Natural killer cell treated with Interleukin-12 subunit alpha and Interleukin-12 subunit beta and Interleukin-15 and Interleukin-18, amount 100 ng/mL, for 72 hours (primary cell): Measurements from ENCODE around the gene TLR7. TPM values are rescaled to one million over a fixed set of nuclear protein-coding genes. Genes with fewer than 3 reads are reported as not detected.

ENCODE experiments used
- ATAC-seq, 2 donors: fragments of 150-1000 bp; cut with Tn5 transposase in 1 of 2; sonication (Bioruptor Pico), chemical (Tn5 transposase) in 1 of 2; 2 replicates each; pipeline ENCODE4 v1.10.0; 2021
- DNase-seq: peaks from one replicate; pipeline ENCODE4 v3.0.0; 2022; ENCODE audit warnings: low spot score
- H3K27ac Mint-ChIP-seq, 2 donors: 1 replicate in 1 of 2; 2 replicates in 1 of 2; pipeline ENCODE4 v1.8.0; 2022; ENCODE audit warnings: mixed read lengths in 2 of 2, mild to moderate bottlenecking in 1 of 2, moderate library complexity in 1 of 2
- H3K27me3 Mint-ChIP-seq, 2 donors: 1 replicate in 1 of 2; 2 replicates in 1 of 2; pipeline ENCODE4 v1.8.0; 2022; ENCODE audit warnings: mixed read lengths in 2 of 2
- H3K36me3 Mint-ChIP-seq: one replicate; pipeline ENCODE4 v1.8.0; 2022; ENCODE audit warnings: mixed read lengths
- H3K4me1 Mint-ChIP-seq, 2 donors: 1 replicate in 1 of 2; 2 replicates in 1 of 2; pipeline ENCODE4 v1.8.0; 2022; ENCODE audit warnings: low read depth in 2 of 2, mixed read lengths in 2 of 2, mild to moderate bottlenecking in 1 of 2
- H3K4me3 Mint-ChIP-seq: one replicate; pipeline ENCODE4 v1.8.0; 2022; ENCODE audit warnings: mixed read lengths
- H3K9me3 Mint-ChIP-seq: 2 replicates; pipeline ENCODE4 v1.8.0; 2022; ENCODE audit warnings: mixed read lengths
- total RNA-seq, 2 donors: library from RNA; stranded (reverse); gene quantifications; one replicate each; pipeline ENCODE4 v1.2.3, GENCODE V29; 2022

TLR7 gene
- total RNA-seq, 2 donors from 2014 or later, result 0.31 TPM; not detected in 1

DNA sequence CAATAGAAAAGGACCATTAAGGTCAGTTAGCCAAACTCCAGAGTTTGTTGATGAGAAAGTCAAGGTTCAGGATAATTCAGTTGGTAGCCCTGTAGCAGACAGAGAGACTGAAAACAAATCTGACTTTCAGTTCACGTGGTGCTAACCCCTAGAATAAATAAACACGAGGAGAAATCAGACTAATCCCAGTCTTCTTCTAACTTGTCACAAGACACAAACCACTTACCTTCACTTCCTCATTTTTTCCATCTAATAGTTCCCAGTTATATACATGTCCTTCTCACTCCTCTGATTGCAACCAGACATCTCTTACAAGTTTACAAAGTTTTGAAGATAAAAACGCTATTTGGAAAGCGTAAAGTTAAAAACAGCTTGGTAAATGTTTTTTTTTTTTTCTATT, 7.7 kb downstream of the TLR7 start:
- peaks cover 0 to 6% of the 10 kb centered on the region in 2 donors for H3K27me3 Mint-ChIP-seq
- H3K36me3 Mint-ChIP-seq, result no peaks in the 10 kb centered on the region
- H3K4me1 Mint-ChIP-seq, result no peaks in the 10 kb centered on the region
- no peak overlapping the region for H3K27ac Mint-ChIP-seq
- H3K9me3 Mint-ChIP-seq, result no peaks in the 10 kb centered on the region
- DNase-seq (no peak), ATAC-seq (no peak)
- no peak overlapping the region for H3K4me3 Mint-ChIP-seq

GRCh38 chrX:12877386-12877785, 10.5 kb downstream of the TLR7 start:
- no peaks in the 10 kb centered on the region for H3K9me3 Mint-ChIP-seq
- H3K27me3 Mint-ChIP-seq, result peaks cover 0 to 7% of the 10 kb centered on the region in 2 donors
- no peak overlapping the region for H3K4me3 Mint-ChIP-seq
- ATAC-seq (no peak), DNase-seq (no peak)
- H3K4me1 Mint-ChIP-seq, result no peaks in the 10 kb centered on the region
- no peaks in the 10 kb centered on the region for H3K36me3 Mint-ChIP-seq
- no peak overlapping the region for H3K27ac Mint-ChIP-seq

DNA sequence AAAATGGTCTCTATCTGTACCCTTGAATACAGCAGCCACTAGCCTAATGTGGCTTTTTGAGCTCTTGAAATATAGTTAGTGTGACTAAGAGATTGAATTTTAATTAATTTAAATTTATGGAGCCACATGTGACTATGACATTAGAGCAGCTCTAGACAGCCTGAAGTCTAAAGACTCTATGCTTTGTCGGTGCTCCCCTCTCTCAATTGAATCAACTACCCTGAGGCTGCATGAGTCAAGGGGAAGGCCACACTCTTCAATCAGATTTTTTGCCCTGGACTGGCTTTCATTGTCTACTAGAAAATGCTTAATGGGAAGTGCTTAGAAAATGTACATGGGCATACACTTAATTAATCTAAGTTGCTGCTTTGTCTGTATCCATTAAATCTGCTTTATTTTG, 11.7 kb downstream of the TLR7 start:
- ATAC-seq (no peak), DNase-seq (no peak)
- Mint-ChIP-seq H3K36me3 (no peaks in the 10 kb centered on the region), H3K27me3 (peaks cover 0 to 11% of the 10 kb centered on the region in 2 donors), H3K4me3 (no peak overlapping the region), H3K9me3 (no peaks in the 10 kb centered on the region), H3K27ac (no peak overlapping the region), H3K4me1 (no peaks in the 10 kb centered on the region)

GRCh38 chrX:12881914-12882313, 15.0 kb downstream of the TLR7 start:
- DNase-seq, result no peak
- Mint-ChIP-seq H3K9me3 (no peaks in the 10 kb centered on the region), H3K36me3 (no peaks in the 10 kb centered on the region), H3K4me1 (no peaks in the 10 kb centered on the region), H3K4me3 (no peak overlapping the region), H3K27me3 (peaks cover 0 to 22% of the 10 kb centered on the region in 2 donors), H3K27ac (no peak overlapping the region)
- ATAC-seq, result no peak

GRCh38 chrX:12885508-12885907, 18.6 kb downstream of the TLR7 start:
- ATAC-seq, result no peak

GRCh38 chrX:12886545-12886944, 19.7 kb downstream of the TLR7 start:
- Mint-ChIP-seq H3K27ac (no peak overlapping the region), H3K27me3 (peaks cover 0 to 25% of the 10 kb centered on the region in 2 donors), H3K36me3 (no peaks in the 10 kb centered on the region), H3K9me3 (no peaks in the 10 kb centered on the region), H3K4me3 (no peak overlapping the region), H3K4me1 (peaks cover 0 to 13% of the 10 kb centered on the region in 2 donors)
- no peak for ATAC-seq
- no peak for DNase-seq

More at GRCh38 chrX:12885508-12885907, 18.6 kb downstream of the TLR7 start:
- DNase-seq, result no peak
- peaks cover 0 to 3% of the 10 kb centered on the region in 2 donors for H3K4me1 Mint-ChIP-seq
- no peak overlapping the region for H3K4me3 Mint-ChIP-seq
- H3K27me3 Mint-ChIP-seq, result peaks cover 0 to 25% of the 10 kb centered on the region in 2 donors
- no peak overlapping the region for H3K27ac Mint-ChIP-seq
- H3K9me3 Mint-ChIP-seq, result no peaks in the 10 kb centered on the region
- H3K36me3 Mint-ChIP-seq, result no peaks in the 10 kb centered on the region

- no peak overlapping the region for H3K27ac Mint-ChIP-seq
- H3K9me3 Mint-ChIP-seq, result no peaks in the 10 kb centered on the region
Observed at GRCh38 chrX:12887141-12887540, 20.3 kb downstream of the TLR7 start.

GRCh38 chrX:12887767-12888166, 20.9 kb downstream of the TLR7 start:
- Mint-ChIP-seq H3K9me3 (no peaks in the 10 kb centered on the region), H3K36me3 (no peaks in the 10 kb centered on the region), H3K4me3 (no peak overlapping the region), H3K27me3 (peaks cover 0 to 24% of the 10 kb centered on the region in 2 donors), H3K4me1 (peaks cover 6 to 18% of the 10 kb centered on the region in 2 donors), H3K27ac (no peak overlapping the region)
- ATAC-seq (no peak), DNase-seq (no peak)

More at GRCh38 chrX:12887141-12887540, 20.3 kb downstream of the TLR7 start:
- Mint-ChIP-seq H3K4me3 (no peak overlapping the region), H3K4me1 (peaks cover 2 to 15% of the 10 kb centered on the region in 2 donors), H3K27me3 (peaks cover 0 to 22% of the 10 kb centered on the region in 2 donors), H3K36me3 (no peaks in the 10 kb centered on the region)
- DNase-seq (no peak), ATAC-seq (no peak)

- Mint-ChIP-seq H3K4me1 (peaks cover 6 to 22% of the 10 kb centered on the region in 2 donors), H3K27me3 (peaks cover 0 to 19% of the 10 kb centered on the region in 2 donors), H3K36me3 (no peaks in the 10 kb centered on the region), H3K9me3 (no peaks in the 10 kb centered on the region), H3K4me3 (peak overlapping the region; percentile 34), H3K27ac (peak overlapping the region in 1 of 2 donors; percentile 60)
- DNase-seq (no peak), ATAC-seq (peak in 1 of 2 donors; percentile 52)
Observed at GRCh38 chrX:12890467-12890866, 23.6 kb downstream of the TLR7 start.

GRCh38 chrX:12891171-12891570, 24.3 kb downstream of the TLR7 start:
- H3K36me3 Mint-ChIP-seq, result no peaks in the 10 kb centered on the region
- ATAC-seq, result no peak
- no peak overlapping the region for H3K4me3 Mint-ChIP-seq
- H3K4me1 Mint-ChIP-seq, result peaks cover 6 to 22% of the 10 kb centered on the region in 2 donors
- no peaks in the 10 kb centered on the region for H3K9me3 Mint-ChIP-seq
- no peak overlapping the region for H3K27ac Mint-ChIP-seq
- H3K27me3 Mint-ChIP-seq, result peaks cover 0 to 16% of the 10 kb centered on the region in 2 donors
- no peak for DNase-seq

DNA sequence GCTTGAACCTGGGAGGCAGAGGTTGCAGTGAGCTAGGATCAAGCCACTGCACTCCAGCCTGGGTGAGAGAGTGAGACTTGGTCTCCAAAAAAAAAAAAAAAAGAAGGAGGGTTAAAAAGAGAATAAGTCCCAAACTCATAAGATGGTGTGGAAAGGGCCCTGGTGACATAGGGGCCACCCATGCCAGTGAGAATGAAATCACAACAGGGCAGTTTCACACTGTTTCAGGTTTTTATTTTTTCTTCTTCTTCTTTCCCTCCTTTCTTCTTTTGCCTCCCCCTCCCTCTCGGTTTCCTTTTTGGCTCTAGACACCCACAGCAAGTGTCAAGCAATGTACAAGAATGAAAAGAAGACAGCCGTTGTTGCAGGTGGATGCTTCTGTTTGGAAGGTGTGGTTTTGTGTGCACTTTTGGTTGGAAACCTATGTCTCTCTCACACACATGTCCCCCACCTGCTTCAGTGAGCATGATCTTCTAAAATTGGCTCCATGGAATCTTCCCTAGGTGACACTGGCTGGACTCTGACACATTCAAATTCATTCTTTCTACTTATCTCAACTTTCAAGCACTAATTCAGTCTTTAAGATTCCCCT, 25.1 kb downstream of the TLR7 start:
- no peak for ATAC-seq
- peak overlapping the region in 1 of 2 donors; percentile 56 for H3K27ac Mint-ChIP-seq
- H3K4me1 Mint-ChIP-seq, result peaks cover 6 to 22% of the 10 kb centered on the region in 2 donors

GRCh38 chrX:12892716-12893115, 25.8 kb downstream of the TLR7 start:
- DNase-seq (no peak), ATAC-seq (no peak)
- H3K4me3 Mint-ChIP-seq, result no peak overlapping the region
- H3K9me3 Mint-ChIP-seq, result no peaks in the 10 kb centered on the region
- peaks cover 6 to 22% of the 10 kb centered on the region in 2 donors for H3K4me1 Mint-ChIP-seq
- no peaks in the 10 kb centered on the region for H3K36me3 Mint-ChIP-seq
- H3K27me3 Mint-ChIP-seq, result peaks cover 0 to 16% of the 10 kb centered on the region in 2 donors
- peak overlapping the region in 1 of 2 donors; percentile 56 for H3K27ac Mint-ChIP-seq

More for the DNA sequence above, 25.1 kb downstream of the TLR7 start:
- Mint-ChIP-seq H3K9me3 (no peaks in the 10 kb centered on the region), H3K36me3 (no peaks in the 10 kb centered on the region), H3K4me3 (no peak overlapping the region), H3K27me3 (peaks cover 0 to 16% of the 10 kb centered on the region in 2 donors)
- DNase-seq, result no peak

GRCh38 chrX:12894074-12895030, 27.5 kb downstream of the TLR7 start:
- Mint-ChIP-seq H3K27ac (no peak overlapping the region), H3K4me1 (peaks cover 6 to 22% of the 10 kb centered on the region in 2 donors), H3K27me3 (peaks cover 0 to 17% of the 10 kb centered on the region in 2 donors), H3K4me3 (no peak overlapping the region), H3K9me3 (no peaks in the 10 kb centered on the region), H3K36me3 (no peaks in the 10 kb centered on the region)
- DNase-seq (no peak), ATAC-seq (no peak)

GRCh38 chrX:12895866-12896265, 29.0 kb downstream of the TLR7 start:
- no peaks in the 10 kb centered on the region for H3K9me3 Mint-ChIP-seq
- H3K4me3 Mint-ChIP-seq, result no peak overlapping the region
- H3K27ac Mint-ChIP-seq, result no peak overlapping the region

More at GRCh38 chrX:12895866-12896265, 29.0 kb downstream of the TLR7 start:
- ATAC-seq, result no peak
- Mint-ChIP-seq H3K4me1 (peaks cover 6 to 15% of the 10 kb centered on the region in 2 donors), H3K36me3 (no peaks in the 10 kb centered on the region), H3K27me3 (peaks cover 0 to 17% of the 10 kb centered on the region in 2 donors)
- no peak for DNase-seq
